Tibial nerve (tissue), 4 donors: Measurements from ENCODE around the gene ADD3. TPM values are rescaled to one million over a fixed set of nuclear protein-coding genes. Genes with fewer than 3 reads are reported as not detected.

Experiments used
- DNase-seq, 2 donors: peaks; one replicate each; pipeline ENCODE4 v3.0.0-alpha.2; 2019; ENCODE audit warnings: low spot score in 2 of 2
- H3K27ac ChIP-seq, 4 donors: fragments of 200-600 bp; sonication (generic) in 3 of 4; one replicate each; pipeline ENCODE4 v1.5.1; 2017 to 2019; ENCODE audit warnings: mild to moderate bottlenecking in 1 of 4
- H3K27me3 ChIP-seq, 2 donors: fragments of 200-600 bp; sonication (generic) in 1 of 2; one replicate each; pipeline versions ENCODE4 v1.5.1 to v1.6.0; 2017 to 2019
- H3K36me3 ChIP-seq, 3 donors: fragments of 200-600 bp; sonication (generic); one replicate each; pipeline ENCODE4 v1.5.1; 2018 to 2019
- H3K4me1 ChIP-seq, 4 donors: fragments of 200-600 bp; sonication (generic) in 3 of 4; one replicate each; pipeline ENCODE4 v1.5.1; 2017 to 2019
- H3K4me3 ChIP-seq, 4 donors: fragments of 200-600 bp; sonication (generic) in 3 of 4; one replicate each; pipeline ENCODE4 v1.5.1; 2017 to 2019; ENCODE audit warnings: mild to moderate bottlenecking in 1 of 4, moderate library complexity in 1 of 4
- H3K9me3 ChIP-seq, 4 donors: fragments of 200-600 bp; sonication (generic) in 3 of 4; one replicate each; pipeline ENCODE4 v1.5.1; 2017 to 2019
- EP300 ChIP-seq, 2 donors: sonication (generic); formaldehyde crosslinking; IDR thresholded peaks; one replicate each; pipeline ENCODE4 v1.6.1; 2017; ENCODE audit warnings: antibody characterized with exemption in 2 of 2, mild to moderate bottlenecking in 1 of 2
- POLR2A ChIP-seq, 2 donors: fragments of 450-650 bp; IDR thresholded peaks; one replicate each; pipeline ENCODE4 v1.6.1; 2017; ENCODE audit warnings: antibody characterized with exemption in 2 of 2, mild to moderate bottlenecking in 2 of 2, moderate library complexity in 2 of 2
- WGBS, 2 donors: methylation state at CpG; one replicate each; pipeline ENCODE4 v1.1.5; 2018; 5-methylcytosine and 5-hydroxymethylcytosine counted together
- small RNA-seq: library from RNA; depleted of rRNA; stranded (forward); fragments of <200 nt; gene quantifications from one replicate; pipeline ENCODE3, GENCODE V24; 2016
- total RNA-seq, 4 donors: library from RNA; depleted of rRNA; stranded (reverse); fragments of >200 nt; gene quantifications; one replicate each; pipeline ENCODE4 v1.1.0, GENCODE V29; 2016
- TF ChIP-seq, protein P1 (sequence below), 5 experiments: fragments of 200-600 bp in 3 of 5; fragments of 450-650 bp in 2 of 5; sonication (generic) in 3 of 5; IDR thresholded peaks; one replicate each; pipeline ENCODE4 v1.5.1; 2016 to 2019; ENCODE audit warnings: antibody characterized with exemption in 5 of 5, mild to moderate bottlenecking in 3 of 5, moderate library complexity in 2 of 5

The ADD3 gene
- total RNA-seq, 4 donors from 2014 or later: 208 to 639 (median 443) TPM

DNA sequence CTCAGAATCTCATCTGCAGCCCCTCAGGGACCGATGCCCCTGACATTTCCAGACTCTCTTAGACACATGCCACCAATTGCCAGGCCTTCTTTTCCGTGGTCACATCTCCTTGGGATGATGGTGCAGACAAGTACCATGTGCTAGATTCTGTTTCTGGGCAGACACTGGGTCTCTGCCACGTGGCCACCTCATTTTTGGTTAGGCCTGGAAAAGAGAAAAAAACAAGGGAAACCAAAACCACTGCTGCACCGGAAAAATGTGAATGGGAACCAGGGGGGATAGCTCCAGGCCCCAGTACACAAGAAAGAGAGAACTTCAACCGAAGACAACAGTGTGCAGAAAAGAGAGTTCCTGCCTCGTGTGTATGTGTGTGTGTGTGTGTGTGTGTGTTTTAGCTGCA, 176.6 kb downstream of the ADD3 start:
- H3K27ac ChIP-seq: no peak overlapping the region
- TF ChIP-seq, protein P1, sequence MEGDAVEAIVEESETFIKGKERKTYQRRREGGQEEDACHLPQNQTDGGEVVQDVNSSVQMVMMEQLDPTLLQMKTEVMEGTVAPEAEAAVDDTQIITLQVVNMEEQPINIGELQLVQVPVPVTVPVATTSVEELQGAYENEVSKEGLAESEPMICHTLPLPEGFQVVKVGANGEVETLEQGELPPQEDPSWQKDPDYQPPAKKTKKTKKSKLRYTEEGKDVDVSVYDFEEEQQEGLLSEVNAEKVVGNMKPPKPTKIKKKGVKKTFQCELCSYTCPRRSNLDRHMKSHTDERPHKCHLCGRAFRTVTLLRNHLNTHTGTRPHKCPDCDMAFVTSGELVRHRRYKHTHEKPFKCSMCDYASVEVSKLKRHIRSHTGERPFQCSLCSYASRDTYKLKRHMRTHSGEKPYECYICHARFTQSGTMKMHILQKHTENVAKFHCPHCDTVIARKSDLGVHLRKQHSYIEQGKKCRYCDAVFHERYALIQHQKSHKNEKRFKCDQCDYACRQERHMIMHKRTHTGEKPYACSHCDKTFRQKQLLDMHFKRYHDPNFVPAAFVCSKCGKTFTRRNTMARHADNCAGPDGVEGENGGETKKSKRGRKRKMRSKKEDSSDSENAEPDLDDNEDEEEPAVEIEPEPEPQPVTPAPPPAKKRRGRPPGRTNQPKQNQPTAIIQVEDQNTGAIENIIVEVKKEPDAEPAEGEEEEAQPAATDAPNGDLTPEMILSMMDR (IDR thresholded peaks at IDR 0.05): no peak
- TF ChIP-seq POLR2A (IDR thresholded peaks at IDR 0.05): no peak
- no peak for TF ChIP-seq EP300 (IDR thresholded peaks at IDR 0.05)
- H3K27me3 ChIP-seq: no peaks in the 10 kb centered on the region
- H3K4me3 ChIP-seq: no peak overlapping the region
- no peaks in the 10 kb centered on the region for H3K9me3 ChIP-seq
- H3K4me1 ChIP-seq: no peaks in the 10 kb centered on the region
- H3K36me3 ChIP-seq: no peaks in the 10 kb centered on the region
- DNase-seq: no peak
- WGBS, 2 donors: 64 to 70% methylated on average over 6 of the region's 6 CpGs

Small RNA genes within 50 kb of the gene (small RNA-seq; reads per million reads assigned to genes)
- gene SNRPGP12: not detected

Other genes with a start within 250 kb of the ADD3 start
- gene XPNPEP1, start 84.5 kb upstream of the ADD3 start, total RNA-seq: 10 to 100 TPM; 41.0 to 99.3 (median 62.4) TPM
- 100 to 1,000 TPM; 103 to 131 (median 123) TPM for gene MXI1, start 199.6 kb downstream of the ADD3 start, total RNA-seq